CD4-positive, alpha-beta T cell treated with Interleukin-1 beta for 1 hour (primary cell): ENCODE data around the gene LINGO1.

Experiments used
- DNase-seq, 2 donors: peaks; one replicate each; pipeline ENCODE4 v3.0.0-alpha.2; 2020 to 2022

LINGO1 gene

GRCh38 chr15:77613814-77614213, 18.9 kb downstream of the LINGO1 start:
- DNase-seq = no peak

DNA sequence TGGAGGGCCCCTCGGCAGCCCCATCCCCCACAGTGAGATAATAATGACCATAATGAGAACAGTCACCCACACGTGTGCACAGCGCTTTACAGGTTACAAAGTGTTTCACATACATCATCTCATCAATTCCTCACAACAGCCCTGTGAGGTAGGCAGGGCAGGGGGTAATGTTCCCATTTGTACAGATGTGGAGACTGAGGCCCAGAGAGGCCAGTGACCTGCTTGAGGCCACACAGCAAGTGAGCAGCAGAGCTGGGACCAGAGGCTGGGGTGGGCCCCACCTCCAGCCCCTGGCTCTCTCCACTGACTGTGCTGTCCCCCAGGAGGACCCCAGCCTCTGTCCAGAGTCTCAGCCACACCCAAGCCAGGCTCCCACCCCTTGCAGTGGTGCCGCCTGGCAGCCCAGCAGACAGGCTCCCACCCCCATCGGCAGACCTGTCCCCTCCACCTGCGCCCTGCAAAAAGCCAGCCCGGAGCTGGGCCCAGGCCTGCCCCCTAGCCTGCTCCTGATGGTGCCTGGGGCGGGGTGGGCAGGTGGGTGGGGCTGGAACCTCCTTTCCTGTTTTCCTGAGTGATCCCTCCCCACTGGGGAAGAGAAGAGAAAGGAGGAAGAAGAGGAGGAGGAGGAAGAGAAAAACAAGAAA, 19.6 kb downstream of the LINGO1 start:
- no peak for DNase-seq

GRCh38 chr15:77611767-77612166, 20.9 kb downstream of the LINGO1 start:
- no peak for DNase-seq

- DNase-seq = no peak
Measured at GRCh38 chr15:77610731-77611130, 22.0 kb downstream of the LINGO1 start.

DNA sequence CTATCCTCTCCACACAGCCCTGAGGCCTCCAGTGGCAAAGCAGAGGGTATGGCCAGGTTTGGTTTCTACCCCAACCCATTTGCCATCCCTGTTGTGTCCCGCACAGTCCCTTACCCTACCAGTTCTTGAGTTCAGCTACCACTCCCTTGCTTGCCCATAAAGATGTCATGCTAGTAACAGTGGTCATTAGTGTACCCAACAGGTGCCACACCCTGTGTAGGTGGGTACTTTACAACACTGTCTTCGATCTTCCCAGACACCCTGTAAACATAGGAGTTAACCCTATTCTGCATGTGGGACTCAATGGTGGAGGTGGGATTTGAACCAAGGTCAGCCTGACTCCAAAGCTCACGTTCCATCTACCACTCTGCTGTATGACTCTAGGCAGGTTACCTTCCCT, 23.2 kb downstream of the LINGO1 start:
- DNase-seq = no peak

DNA sequence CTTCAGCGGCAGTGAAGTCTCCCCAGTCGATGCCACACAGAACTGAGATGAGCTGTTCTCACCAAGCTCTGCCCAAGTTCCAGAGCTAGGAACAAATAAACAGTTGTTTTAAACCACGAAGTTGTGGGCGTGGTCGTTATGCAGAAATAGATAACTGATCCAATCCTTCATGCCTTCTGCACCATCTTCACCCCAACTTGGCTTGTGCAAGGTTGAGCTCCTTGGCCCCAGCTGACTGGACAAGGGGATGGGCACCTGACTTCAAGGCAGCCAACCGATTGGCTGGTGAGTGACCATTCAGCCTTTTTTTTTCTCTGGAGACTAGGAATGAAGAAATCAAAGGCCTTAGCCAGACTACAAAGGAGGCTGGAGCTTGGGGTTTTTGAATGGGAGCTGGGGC, 23.9 kb downstream of the LINGO1 start:
- no peak for DNase-seq

DNA sequence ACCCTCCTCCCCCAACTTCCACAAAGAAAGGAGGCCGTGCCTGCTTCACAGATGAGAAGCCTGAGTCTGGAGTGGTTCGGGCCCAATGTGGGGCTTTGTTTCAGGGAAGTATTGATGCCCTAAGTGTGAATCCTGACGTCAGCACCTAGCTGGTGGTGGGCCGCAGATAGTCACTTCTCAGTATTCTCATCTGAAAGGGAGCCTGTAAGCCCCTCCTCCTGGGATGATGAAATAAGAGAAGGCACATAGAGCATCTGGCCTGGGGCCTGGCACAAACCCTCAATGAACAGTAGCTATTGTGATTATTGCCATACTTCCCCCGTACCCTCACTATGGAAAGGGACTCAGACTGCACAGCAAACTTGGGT, 24.8 kb downstream of the LINGO1 start:
- DNase-seq = no peak

DNA sequence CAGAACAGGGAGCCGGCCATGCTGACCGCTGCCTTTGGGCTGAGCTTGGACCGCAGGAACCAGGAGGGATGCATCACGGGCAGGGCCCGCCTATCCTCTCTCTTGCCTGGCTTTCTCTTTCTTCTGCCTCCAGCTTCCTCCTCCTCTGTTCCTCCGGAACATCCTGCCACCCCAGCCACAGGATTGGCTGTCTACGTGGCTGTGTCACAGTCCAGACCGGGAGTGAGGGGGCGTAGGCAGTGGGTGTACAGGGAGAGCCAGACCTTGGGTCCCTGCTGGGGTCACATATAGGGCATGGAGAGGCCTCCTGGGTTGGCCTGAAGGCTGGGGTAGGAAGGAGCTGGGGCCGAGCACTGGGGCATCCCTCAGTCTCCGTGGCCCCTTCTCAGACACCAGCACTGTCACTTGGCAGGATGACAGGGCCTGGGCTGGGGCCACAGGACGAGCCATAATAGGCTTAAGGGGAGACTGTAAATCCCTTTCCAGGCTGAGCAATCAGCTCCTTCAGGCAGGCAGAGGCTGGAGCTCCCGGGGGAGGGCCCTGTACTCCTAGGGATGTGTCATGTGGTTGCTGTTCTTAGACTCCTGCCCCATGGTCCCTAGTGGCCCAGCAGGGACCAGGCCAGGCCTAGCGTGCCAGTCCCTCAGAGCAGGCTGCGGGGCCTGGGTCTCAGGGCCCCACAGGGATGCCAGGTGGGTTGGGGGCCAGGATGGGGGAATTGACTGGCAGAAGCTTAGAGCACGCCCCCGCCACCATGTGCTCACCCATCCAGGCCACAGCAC, 25.4 kb downstream of the LINGO1 start:
- no peak for DNase-seq

GRCh38 chr15:77606142-77607034, 26.3 kb downstream of the LINGO1 start:
- no peak for DNase-seq

DNA sequence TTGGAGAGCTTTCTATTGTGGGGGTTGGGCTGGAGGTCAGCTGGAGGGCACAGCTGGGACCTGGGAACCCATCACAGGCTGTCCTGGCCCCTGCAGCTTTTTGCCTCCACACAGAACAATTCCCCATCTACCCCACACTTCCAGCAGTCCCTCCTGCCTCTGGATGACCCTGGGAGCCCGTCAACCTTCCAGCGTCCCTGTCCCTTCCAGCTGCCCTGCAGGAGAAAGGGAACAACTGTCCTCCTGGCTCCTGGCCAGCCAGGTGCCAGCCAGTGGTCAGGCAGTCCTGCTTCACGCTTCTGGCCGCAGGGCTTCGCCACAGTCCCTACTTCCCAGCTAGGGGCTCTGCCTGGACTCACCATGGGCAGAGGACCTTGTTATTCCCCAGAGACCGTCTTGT, 27.2 kb downstream of the LINGO1 start:
- no peak for DNase-seq

DNA sequence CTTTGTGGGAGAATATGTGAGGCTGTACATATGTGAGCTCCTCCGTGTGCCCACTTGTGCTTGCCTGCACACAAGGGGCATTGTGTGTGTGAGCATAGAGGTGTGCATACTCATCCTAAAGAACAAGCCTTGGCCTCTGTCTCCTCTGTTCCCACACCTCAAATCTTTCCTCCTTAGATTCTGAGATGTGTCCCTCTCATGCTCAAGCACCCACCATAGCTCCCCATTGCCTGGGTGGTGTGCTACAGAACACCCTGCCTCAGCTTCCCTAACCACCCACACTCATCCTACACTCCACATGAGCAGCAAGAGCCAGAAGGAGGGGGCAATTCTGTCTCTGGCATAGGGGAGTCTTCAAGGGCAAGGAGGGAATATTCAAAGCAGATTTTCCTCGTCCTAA, 27.7 kb downstream of the LINGO1 start:
- no peak for DNase-seq

DNA sequence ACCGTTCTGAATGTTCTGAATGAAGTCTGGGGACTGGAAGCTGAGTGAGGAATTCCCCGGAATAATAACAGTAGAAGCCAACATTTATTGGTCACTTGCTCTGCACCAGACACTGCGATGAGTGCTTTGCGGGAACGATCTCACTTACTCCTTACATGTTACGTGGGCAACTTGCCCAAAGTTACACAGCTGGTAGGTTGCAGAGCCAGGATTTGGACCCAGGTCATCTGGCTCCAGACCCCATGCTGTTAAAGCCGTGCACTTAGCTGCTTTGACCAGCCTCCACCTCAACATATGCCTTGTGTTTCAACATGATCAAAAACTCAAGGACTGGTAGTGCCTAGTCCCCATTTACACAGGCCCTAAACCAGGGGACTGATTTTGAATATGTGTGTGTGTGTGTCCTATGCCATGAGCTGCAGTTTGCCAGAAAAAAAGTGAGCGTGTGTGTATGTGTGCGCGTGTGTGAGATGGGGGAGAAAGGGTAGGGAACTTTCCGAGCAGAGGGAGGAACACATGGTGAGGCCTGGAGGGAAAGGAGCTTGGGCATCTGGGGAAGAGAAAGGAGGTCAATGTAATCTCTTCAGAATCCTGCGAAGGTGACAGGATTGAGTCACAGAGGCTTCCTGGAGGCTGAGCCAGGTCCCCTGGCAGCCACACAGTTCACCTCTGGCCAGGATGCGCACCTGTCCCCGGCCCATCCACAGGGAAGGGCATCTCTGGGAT, 28.9 kb downstream of the LINGO1 start:
- DNase-seq = no peak

- DNase-seq = no peak
Measured at GRCh38 chr15:77602800-77603199, 29.9 kb downstream of the LINGO1 start.

- DNase-seq = no peak
Measured at GRCh38 chr15:77599899-77600298, 32.8 kb downstream of the LINGO1 start.

DNA sequence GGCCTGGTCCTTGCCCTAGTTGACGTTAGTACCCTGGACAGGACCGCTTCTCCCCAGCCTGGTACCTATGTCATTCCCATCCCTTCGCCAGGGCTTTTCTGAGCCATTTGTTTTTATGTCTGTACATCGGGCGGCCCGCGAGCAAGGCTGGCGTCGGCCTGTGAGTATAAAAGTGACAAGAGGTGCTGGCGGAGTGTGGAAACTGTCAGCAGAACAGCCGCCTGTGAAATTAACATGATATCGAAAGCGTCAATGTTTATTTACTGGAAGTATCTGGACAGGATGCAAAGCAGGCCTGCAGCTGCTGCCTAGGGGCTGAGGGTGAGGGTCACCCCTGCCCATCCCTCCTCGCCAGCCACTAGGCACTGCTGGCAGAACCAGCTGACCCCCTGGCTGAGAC, 33.4 kb downstream of the LINGO1 start:
- DNase-seq = no peak

DNA sequence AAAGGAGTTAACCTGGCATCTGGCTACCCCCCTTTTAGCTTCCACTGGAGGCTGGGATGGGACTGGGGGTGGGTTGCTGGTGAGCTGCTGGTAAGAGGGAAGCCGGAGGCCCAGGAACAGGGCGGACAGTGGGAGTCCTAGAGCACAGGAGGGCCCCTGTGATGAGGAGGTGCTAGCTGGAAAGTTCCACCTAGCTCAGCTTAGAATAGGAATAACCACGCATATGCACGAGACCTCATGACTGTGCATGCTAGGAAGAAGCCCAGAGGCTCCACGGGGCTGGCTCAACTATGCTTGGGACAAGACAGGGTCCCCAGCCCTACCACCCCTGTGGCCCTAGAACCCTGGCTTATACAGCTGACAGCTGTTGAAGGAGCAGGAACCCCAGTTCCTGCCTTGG, 34.1 kb downstream of the LINGO1 start:
- no peak for DNase-seq

- no peak for DNase-seq
Measured at GRCh38 chr15:77597804-77598453, 34.8 kb downstream of the LINGO1 start.

DNA sequence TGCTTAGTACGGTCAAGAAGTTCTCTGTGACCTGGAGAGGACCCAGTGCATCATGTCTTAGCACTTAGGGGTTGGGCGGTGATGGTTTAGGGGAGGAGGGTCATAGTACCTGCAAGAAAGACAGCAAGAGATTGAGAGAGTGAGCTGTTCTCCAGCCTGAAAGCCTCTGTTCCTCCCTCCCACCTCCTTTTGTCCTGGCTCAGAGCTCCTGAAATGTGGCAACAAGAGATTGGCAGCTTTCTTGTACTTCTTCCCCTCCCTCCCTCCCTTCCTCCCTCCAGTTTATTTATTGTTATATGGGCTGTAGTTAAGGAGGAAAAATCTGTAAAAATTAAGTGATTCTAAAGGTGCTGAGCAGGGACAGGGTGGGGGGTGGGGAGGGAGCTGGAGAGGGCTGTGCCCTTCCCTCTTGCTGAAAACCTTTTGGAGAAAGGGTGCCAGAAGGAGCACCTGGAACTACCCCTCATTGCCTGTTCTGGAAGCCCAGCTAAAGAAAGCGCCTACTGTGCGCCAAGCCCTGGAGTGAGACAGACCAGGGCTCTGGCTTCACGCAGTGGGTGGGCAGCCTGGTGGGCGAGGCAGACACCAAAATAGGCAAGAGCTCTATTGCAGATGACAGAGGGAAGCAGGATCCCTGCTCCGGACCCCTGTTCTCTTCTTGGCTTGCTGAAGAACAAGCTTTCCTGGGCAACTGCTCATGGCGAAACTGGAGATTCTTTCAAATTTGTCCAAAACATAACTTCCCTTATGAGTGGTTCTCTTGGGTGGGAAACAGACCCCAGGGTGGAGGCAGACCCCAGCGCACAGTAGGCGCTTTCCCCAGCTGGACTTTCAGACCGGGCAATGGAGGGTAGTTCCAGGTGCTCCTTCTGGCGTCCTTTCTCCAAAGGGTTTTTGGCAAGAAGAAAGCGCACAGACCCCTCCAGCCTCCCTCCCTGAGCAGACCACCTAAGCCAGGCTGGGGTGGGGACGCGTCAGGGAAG, 35.6 kb downstream of the LINGO1 start:
- no peak for DNase-seq

GRCh38 chr15:77595231-77595630, 37.5 kb downstream of the LINGO1 start:
- DNase-seq = no peak

DNA sequence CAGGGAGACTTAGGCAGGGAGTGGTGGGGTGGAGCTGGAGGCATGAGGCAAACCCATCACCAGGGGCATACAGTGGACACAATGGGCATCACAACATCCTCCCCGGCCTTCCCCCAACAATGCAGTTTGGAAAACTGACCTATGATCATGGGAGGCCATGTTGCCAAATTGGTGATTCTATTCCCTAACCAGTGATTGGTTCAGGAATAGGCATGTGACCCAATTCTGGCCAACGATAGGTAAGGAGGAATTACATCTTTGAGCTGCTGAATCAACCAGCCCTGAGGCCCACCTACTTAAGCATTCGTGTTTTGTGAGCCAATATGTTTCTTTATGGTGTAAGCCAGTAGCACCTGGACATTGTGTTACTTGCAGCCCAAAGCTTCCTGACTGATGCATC, 40.0 kb downstream of the LINGO1 start:
- no peak for DNase-seq

DNA sequence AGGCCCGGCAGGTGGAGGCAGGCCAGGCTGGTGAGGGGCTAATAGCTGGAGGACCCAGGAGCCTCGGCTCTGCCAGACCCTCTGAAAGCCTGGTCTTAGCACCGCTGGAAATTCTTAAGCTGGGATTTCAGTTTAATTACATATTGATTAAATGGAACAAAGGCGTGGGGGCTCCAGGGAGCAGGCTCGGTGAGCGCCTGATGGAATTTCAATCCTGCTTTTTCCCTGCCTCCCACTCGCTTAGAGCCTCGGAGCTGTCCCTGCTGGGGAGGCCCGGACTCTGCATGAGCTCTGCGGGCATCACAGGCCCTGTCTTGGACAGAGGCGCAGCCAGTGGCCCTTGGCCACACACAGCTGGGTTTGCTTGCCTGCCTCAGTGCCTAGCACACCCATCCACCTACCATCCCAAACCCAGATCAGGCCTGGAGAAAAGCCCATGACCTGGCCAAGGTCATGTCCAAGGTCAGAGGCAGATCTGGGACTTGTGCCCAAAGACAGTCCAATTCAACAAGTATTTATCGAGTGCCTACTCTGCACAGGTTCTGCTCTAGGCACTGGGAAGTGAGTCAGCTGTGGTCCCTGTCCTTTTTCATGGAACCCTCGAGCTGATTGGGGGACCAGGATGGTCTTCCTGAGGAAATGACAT, 40.6 kb downstream of the LINGO1 start:
- DNase-seq = no peak
